ENCODE measurements around the gene GALNS.

The GALNS gene

DNA sequence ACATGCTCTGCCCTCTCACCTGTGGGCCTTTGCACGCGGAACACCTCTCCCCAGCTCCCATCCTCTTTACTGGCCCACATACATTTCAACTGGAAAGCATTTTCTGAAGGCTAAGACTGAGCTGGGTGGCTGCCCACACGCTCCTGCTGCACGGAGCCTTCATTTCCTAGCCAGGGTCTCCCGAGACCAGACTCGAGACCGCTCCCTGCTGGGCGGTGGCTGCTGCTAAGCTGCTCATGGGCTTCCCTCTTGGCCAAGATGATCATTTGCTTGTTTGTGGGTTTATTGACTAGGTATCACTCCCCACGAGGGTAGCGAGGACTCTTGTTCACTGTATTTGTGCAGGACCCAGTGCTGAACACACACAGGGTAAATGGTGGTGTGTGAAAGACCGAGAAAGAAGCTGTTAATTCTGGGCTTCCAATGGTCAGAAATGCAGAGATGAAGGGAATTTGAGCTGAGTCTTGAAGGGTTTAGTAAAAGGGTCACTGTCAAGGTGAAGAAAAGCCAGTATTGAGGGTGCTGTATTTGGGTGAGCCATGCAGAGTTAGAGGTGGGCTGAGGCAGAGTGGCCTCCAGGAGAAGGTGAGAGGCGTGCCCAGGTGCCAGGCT is 1.1 kb upstream of the GALNS start:
- DNase-seq (ENCODE audit: low spot score), result peak; percentile 84

DNA sequence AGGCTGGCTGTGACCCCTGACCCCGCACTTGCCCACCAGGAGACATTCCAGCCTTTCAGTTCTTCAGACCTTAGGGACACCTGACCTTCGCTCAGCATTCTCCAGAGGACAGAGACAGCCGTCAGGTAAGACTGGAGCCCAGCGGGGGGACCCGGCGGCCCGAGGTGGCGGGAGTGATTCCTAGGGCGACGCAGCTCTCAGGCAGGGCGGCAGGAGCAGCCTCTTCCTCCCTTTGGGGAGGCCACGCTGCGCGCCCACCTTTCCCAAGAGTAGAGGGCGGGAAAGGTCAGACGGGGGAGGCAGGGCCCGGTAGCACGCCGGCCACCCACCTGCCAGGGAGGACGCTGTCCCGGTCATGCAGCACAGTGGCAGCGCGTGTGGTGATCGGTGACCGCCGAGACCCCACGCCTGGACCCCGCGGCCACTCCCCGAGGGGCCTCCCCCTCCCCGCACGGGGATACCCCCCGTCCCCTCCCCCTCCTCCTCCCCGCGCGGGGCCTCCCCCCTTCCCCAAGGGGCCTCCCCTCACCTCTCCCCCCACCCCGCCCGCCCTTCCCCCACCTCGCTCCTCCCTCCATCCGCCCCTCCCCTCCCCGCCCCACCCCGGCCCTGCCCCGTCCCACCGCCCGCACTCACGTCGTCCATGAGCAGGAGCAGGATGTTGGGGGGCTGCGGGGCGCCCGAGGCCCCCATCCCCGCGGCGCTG is 472 bp downstream of the GALNS start:
- DNase-seq (ENCODE audit: low spot score), result peak; percentile 1

DNA sequence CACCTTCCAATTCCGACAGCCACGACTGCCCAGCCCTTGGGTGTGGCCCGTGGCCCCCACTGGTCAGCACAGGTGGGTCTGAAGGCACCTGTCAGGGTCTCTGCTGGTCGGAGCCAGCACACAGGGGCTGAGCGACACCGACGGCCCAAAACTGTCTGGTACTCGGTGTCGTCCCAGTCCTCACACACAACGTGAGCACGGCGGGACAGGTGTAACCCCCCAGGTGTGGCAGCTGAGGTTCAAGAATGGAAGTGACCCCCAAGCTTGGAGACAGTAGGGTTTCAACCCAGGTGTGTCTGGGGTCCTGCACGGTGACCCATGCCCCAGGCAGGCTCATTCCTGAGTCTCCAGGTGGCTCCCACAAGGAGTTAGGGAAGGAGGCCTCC is 1.0 kb downstream of the GALNS start:
- peak; percentile 1 for DNase-seq (ENCODE audit: low spot score)

DNA sequence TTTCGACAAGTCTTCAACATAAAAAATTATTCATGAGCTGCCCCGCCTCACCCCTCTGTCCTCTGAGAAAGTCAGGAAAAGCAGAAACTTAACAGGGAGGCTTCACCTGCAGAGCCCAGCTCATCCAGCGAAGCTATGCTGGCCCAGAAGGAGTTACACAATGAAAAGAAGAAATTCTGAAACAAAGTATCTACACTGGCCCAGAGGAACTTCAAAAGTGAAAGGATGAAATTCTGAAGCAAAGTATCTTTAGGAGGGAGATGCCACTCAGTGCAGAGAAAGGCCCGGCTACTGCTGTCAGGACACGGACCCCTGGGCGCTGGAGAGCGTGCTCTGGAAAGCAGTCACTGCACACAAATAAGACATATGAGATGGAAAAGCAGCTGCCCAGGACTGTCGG is 1.6 kb downstream of the GALNS start:
- no peak for DNase-seq (ENCODE audit: low spot score)

DNA sequence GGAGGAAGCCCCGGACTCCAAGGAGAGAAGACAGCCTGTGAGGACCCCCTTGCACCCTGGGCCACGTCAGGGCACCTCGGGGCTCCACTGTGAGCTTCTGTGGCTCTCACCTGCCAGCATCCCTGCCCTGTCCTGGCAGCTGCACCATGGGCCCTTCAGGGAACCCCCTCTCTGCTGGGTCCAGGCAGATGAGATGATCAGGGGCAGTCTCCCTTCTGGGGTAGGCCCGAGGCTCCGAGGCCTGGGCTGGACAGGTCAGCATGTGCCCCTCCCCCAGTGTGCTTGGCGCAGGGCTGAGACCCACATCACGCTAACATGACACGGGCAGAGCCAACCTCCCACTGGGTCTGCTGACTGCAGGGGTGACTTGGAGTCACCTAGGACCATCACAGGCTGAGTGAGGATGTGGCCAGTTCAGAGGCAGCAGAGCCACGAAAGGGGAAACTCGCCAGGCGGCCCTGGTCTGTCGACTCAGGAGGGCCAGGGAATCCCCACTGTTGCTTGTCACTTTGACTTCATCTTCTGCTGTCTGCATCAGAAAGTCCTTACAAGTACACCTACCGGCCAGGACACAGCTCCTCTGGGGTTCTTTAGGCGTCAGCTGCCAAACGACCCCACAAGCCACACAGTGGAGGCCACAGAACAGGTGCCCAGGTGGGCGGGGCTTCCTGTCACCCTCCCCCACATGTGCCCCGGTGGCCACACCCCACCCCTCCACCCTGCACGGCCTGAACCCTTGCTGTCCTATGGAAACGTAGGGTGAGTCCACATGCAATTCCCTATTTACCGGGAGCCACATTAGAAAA is 2.2 kb downstream of the GALNS start:
- DNase-seq (ENCODE audit: low spot score), result peak; percentile 5

DNA sequence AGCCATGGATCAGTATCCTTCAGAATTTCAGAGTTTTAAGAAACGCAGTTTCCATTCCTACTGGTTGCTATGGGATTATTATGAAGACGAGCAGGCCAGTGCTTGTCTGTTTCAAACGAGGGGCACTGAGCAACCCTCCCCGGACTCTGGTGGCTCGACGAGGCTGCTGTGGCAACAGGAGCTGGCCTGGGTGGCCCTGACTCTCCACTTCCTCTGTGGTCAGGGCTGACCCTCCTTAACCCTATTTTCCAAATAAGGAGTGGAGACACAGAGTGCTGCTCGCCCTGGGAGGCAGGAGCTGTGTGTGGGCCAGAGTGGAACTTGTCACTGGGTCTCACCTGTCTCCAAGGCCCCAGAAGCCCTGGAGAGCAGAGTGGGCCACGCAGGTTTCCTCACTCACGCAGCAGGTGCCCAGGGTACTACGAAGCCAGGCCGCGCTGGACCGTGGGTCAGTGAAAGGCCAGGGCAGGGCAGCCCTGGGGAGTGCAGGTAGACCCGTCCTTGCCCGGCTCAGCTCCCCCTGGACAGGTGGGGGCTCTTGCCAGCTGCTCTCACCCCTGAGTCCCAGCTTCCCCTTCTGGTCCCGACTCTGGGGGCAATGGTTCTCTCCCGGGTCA is 3.3 kb downstream of the GALNS start:
- DNase-seq (ENCODE audit: low spot score), result no peak

DNA sequence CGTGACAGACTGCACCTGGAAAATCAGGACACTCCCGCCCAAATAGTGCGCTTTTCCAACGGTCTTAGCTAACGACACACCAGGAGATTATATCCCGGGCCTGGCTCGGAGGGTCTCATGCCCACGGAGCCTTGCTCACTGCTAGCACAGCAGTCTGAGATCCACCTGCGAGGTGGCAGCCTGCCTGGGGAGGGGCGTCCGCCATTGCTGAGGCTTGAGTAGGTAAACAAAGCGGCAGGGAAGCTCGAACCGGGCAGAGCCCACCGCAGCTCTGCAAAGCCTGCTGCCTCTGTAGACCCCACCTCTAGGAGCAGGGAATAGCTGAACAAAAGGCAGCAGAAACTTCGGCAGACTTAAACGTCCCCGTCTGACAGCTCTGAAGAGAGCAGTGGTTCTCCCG is 5.1 kb downstream of the GALNS start:
- no peak for DNase-seq (ENCODE audit: low spot score)

DNA sequence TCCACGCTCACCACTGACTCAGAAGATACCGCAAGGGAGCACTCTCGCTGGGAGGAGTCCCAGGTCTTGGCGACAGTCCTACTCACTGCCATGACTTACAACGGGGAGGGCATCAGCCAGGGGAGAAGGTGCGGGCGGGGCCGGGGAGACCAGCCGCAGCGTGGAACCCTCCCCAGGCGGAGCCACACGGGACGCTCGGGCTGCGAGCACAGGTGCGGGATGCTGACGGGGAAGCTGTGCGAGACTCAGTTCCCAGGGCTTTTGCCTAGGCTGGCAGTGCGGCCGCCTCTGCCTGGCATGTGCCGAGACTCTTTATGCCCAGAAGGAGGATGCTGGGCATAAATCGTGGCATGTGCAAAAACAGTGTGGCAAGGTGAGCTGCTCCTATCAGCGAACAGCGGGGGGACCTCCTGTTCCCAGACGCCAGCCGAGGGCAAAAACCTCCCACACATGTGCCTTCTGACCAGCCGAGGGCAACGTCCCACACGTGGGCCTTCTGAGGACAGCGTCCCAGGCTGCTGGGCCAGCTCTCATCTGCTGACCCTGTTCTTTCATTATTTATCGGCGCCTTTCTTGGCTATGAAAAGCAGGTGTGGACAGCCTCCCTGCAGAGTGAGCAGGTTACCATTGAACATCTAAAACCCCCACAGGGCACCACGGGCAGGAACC is 6.1 kb downstream of the GALNS start:
- no peak for DNase-seq (ENCODE audit: low spot score)

DNA sequence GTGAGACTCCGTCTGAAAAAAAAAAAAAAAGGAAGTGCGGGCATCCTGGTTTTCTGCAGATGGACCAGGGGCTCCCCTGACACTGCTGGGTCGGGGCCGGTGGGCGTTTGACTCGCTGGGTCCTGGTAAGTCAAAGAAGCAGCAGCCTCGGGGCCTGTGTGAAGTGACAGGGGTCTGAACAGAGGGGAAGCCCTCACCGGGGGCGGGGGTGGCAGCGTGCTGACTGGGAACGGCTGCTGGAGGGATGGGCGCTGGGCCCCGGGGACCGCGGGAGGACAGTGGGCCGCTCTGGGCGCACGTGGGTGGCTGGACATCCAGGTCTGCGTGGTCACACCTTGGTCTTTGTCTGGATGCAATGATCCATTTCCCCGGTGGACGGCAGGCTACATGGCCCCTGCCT is 8.2 kb downstream of the GALNS start:
- DNase-seq (ENCODE audit: low spot score), result no peak

DNA sequence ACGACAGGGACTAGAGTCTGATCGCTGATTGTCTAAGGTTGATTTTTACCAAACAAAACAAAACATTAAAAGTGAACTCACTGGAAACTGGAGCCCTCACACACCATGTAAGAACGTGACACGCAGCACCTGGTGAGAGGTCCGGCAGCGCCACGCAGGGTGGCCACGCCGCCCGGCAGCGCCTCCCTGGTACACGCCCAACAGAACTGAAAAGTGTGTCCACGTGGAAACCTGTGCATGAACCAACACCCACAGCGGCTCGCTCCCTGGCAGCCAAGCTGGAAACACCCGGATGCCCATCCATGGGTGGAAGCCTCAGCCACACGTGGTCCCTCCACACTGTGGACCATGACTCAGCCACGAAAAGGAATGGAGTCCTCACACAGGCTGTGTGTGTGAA is 9.1 kb downstream of the GALNS start:
- no peak for DNase-seq (ENCODE audit: low spot score)

DNA sequence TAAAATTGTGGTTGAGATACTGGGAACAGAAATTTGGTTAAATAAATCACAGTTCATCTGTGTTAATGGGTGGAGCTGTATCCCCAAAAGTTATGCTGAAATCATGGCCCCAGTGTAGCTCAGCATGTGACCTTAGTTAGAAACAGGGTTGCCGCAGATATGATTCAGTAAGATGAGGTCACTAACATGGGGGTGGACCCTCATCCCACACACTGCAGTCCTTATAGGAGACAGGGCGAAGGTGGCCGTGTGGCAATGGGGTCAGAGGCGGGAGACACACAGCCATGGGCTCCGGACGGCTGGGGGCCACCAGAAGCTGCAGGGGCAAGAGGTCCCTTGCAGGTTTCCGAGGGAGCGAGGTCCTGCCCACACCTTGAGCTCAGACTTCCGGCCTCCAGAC is 10.7 kb downstream of the GALNS start:
- DNase-seq (ENCODE audit: low spot score), result no peak

DNA sequence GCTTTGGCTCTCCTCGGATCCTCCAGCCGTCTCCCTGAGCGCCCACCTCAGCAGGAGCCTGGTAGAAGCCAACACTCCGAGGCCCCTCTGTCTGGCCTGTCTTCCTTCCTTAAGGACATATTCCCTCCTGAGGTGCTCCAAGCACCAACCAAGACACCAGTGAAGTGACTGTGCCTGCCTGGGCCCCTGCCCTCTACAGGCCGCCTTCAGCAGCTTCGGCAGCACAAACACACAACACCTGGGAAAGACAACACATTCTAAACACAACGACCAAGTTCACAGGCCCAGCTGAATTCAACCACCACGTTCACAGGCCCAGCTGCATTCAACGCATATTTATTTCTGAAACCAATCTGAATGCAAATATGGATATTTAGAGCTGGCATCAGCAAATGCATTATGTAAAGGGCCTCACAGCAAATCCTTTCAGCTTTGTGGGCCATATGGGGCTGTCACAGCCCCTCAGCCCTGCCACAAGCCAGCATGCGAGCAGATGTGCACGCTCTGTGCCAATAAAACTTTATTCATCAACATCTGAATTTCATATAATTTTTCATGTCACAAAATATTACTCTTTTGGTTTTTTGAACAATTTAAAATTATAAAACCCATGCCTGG is 12.2 kb downstream of the GALNS start:
- no peak for DNase-seq (ENCODE audit: low spot score)

DNA sequence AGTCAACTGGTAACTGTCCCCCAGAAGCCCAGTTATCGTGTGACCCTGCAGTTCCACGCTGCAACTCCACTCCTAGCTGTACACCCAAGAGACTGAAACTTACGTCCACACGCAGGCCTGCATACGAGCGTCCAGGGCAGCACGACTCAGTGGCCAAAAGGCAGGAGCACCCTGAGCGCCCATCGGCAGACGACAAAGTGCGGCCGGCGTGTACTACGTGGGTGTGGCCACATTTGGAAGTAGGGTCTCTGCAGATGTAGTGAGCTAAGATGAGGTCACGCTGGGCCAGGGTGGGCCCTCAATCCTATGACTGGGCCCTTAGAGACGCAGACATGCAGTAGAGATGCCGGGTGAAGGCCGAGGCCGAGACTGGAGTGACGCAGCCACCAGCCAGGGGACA is 13.5 kb downstream of the GALNS start:
- no peak for DNase-seq (ENCODE audit: low spot score)

DNA sequence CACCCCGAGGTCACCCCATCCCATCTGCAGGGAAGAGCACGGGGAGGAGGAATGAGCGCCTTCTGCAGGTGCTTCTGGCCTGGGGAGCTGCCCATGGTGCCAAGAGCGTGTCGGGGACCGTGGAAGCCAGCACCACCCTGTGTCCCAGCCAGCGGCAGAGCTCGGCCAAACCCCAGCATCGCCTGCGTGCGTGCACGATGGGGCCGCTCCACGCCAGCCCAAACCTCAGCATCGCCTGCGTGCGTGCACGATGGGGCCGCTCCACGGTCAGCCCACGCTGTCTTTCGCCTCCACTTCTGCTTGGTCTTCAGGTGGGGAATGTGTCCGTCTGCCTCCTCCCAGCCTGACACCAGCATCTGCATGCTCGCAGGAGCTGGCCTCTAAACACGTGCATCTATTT is 13.9 kb downstream of the GALNS start:
- no peak for DNase-seq (ENCODE audit: low spot score)

DNA sequence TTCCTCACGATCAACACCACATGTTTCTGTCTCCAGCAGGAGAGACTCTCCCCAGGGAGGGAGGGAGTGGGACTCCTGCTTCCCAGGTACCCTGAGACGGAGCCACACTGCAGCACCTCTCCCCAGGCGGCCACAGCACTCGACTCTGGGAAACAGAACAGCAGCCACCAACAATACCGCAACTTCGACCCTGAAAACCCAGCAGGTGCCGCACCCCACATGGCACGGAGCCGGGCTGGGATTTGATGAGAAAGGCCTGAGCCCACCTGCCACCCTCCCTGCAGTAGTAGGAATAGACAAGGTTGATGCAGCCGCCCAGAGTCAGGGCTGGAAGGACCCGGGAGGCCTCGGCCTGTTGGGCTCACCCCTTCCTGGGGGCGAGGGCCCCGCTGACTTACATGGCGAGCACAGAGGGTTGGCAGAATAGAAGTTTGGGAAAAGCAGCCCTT is 14.4 kb downstream of the GALNS start:
- no peak for DNase-seq (ENCODE audit: low spot score)

DNA sequence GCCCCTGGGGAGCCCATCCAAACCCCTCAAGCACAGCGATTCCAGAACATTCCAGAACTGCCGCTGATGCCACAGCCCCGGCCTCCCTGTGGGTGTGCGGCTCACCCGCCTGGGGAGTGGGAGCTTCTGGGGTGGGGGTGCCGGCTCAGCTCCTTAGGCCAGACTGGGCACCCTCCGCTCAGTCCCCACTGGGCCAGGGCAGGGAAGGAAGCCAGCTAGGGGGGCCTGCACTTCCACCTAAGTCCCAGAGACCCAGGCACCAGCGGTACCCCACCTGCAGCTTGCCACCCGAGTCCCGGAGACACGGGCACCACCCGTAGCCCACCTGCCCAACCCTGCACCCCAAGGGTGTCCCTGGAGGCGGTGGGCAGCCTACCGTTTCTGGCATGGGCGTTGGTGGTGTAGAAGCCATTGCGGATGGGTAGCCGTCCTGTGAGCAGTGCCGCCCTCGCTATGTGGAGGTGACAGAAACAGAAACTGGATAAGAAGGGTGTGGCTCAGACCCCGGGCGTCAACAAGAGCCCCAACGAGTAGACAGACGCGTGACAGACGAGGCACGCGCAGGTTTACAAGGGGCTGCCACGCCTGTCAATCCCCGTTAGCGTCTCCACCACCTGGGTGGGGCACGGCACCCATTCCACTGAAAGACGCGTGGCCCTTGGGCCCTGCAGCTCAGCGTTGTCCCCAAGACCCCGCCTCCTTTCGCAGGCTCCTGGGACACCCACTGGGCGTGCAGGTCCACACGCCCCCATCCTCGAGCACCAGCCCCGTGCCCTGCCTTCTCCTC is 15.0 kb downstream of the GALNS start:
- DNase-seq (ENCODE audit: low spot score), result no peak

DNA sequence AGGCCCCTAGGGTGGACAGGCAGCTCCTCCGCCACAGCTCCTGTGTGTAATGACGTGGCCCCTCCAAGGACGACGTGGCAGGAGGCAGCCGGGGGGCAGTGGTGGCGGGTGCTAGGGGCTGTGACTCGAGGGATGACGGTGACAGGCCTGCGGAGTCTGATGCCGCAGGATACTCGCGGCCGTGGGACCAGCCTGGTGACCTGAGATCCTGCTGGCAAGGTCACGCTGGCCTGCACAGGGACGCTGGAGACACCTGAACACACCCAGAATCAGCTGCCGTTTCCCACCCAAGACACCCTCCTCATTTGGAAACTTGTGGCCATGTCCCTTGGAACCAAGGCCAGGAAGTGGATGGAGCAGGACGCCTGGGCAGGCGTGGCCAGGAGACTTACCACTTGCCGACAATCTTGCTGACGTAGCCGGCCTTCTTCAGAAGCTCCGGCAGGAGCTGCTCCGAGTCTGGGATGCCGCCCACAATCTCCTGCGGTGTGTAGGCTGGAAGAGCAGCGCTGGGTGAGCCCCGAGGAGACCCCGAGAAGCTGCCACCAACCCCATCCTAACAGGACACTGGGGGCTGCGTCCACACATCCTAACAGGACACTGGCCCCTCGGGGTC is 16.0 kb downstream of the GALNS start:
- no peak for DNase-seq (ENCODE audit: low spot score)

DNA sequence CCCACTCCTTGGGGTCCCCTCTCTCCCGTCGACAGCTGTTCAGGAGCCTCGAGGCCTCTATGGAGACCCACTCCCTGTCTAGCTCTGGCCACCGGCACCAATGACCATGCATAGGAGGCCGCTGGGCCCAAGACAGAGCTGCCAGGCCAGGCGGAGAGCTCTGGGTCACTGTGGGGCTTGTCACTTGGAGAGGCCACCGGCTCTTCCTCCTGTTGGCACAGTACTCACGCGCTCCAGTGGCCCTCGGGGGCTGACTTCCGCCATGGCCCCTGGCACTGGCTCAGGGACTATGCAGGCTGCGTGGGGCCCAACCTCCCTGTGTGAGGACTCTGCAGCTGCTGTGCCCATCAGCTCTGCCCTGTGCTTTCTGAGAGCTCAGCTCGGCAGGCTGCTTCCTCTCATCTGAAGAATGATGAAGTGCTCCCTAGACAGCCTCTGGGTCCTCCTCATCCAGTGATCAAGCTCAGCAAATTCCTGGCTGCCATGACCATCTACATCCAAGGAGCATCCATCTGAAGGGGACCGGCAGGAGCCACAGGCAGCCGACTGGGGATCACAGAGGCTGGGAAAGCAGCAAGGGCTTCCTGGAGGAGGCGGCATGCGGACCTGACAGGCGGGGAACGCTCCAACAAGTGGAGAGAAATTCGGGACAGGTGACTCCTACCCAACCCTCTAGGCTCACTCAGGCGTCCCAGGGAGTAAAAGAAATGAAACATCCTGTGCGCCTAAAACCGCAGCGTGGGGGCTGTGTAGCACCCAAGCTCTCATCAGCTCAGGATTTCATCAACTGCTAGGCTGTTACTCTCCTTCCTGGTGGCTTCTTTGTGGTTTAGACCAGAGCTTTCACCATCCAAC is 16.8 kb downstream of the GALNS start:
- no peak for DNase-seq (ENCODE audit: low spot score)

DNA sequence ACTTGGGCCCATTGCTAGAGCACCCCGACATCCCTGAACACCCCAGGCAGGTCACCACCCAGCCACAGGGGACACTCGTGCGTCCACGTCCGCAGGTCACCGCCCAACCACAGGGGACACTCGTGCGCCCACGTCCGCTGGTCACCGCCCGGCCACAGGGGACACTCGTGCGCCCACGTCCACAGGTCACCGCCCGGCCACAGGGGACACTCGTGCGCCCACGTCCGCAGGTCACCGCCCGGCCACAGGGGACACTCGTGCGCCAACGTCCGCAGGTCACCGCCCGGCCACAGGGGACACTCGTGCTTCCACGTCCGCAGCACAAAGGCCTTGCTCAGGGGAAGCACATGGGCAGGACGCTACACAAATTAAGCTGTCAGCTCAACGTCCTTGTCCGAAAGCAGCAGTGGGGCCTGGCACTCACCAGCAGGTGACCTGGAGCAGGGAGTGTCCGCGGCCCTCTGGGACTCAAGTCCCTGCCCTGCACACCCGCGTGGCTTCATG is 17.7 kb downstream of the GALNS start:
- no peak for DNase-seq (ENCODE audit: low spot score)
